Small intestine (tissue), 7 donors: Measurements from ENCODE around the gene MYO18B. TPM values are rescaled to one million over a fixed set of nuclear protein-coding genes. Genes with fewer than 3 reads are reported as not detected.

Source experiments
- DNase-seq, 2 donors: peaks; one replicate each; pipeline versions ENCODE4 v3.0.0 to v3.0.0-alpha.2; 2013
- FAIRE-seq: peaks from 2 replicates; lab custom pipeline; 2012; peaks lifted over from hg19 to GRCh38; lab: Jason Lieb, UNC
- H3K27ac ChIP-seq, 3 donors: one replicate each; pipeline ENCODE4 v1.5.1; 2013; ENCODE audit warnings: low read length in 2 of 3, mild to moderate bottlenecking in 2 of 3, control low read depth in 1 of 3, inconsistent platforms in 1 of 3, low read depth in 1 of 3, moderate library complexity in 1 of 3
- H3K27me3 ChIP-seq, 3 donors: one replicate each; pipeline ENCODE4 v1.6.1; 2013; ENCODE audit warnings: low read length in 3 of 3, inconsistent platforms in 1 of 3; ENCODE audit not compliant: control insufficient read depth in 3 of 3, insufficient read depth in 3 of 3
- H3K36me3 ChIP-seq, 3 donors: one replicate each; pipeline ENCODE4 v1.6.1; 2013; ENCODE audit warnings: low read length in 3 of 3, inconsistent platforms in 1 of 3, low read depth in 1 of 3, mild to moderate bottlenecking in 1 of 3, moderate library complexity in 1 of 3; ENCODE audit not compliant: control insufficient read depth in 3 of 3, insufficient read depth in 2 of 3
- H3K4me1 ChIP-seq, 3 donors: one replicate each; pipeline ENCODE4 v1.6.1; 2013; ENCODE audit warnings: low read length in 2 of 3, inconsistent platforms in 1 of 3, low read depth in 1 of 3, mild to moderate bottlenecking in 1 of 3, moderate library complexity in 1 of 3; ENCODE audit not compliant: control insufficient read depth in 3 of 3, insufficient read depth in 2 of 3
- H3K4me3 ChIP-seq, 3 donors: one replicate each; pipeline ENCODE4 v1.5.1; 2013; ENCODE audit warnings: low read length in 3 of 3, control low read depth in 1 of 3, inconsistent platforms in 1 of 3, low read depth in 1 of 3, mild to moderate bottlenecking in 1 of 3, moderate library complexity in 1 of 3
- H3K9me3 ChIP-seq, 2 donors: one replicate each; pipeline ENCODE4 v1.6.1; 2013; ENCODE audit warnings: low read depth in 1 of 2, low read length in 1 of 2; ENCODE audit not compliant: control insufficient read depth in 2 of 2, insufficient read depth in 1 of 2
- WGBS, 3 donors: extraction: QIAGEN DNeasy Blood & Tissue Kit; methylation state at CpG; one replicate each; pipeline ENCODE4 v1.1.7; 2013; 5-methylcytosine and 5-hydroxymethylcytosine counted together
- polyA plus RNA-seq, 4 donors: library from polyadenylated mRNA; stranded (reverse) in 3 of 4; unstranded in 1 of 4; fragments of 200-250 nt in 3 of 4; fragments of 120-200 nt in 1 of 4; gene quantifications; one replicate each; pipeline versions ENCODE4 v1.2.1 to v1.2.3, GENCODE V29; 2013
- donor health status: healthy with polysubstance abuse.
- donor health status: control.
- donor health status: control.
- donor health status: Bipolar disorder and iron deficiency.
- donor health status: healthy.

MYO18B gene
- polyA plus RNA-seq, 4 donors = 0.01 to 1.1 (median 0.37) TPM

GRCh38 chr22:25829808-25830777 lies 88.1 kb downstream of the MYO18B start:
- no peak for FAIRE-seq
- Histone ChIP-seq H3K27me3 (no peaks in the 10 kb centered on the region), H3K4me1 (no peaks in the 10 kb centered on the region), H3K36me3 (no peaks in the 10 kb centered on the region), H3K27ac (no peak overlapping the region), H3K9me3 (no peaks in the 10 kb centered on the region), H3K4me3 (no peak overlapping the region)
- no peak for DNase-seq
- 83 to 87% (median 84%) methylated on average over 11 of the region's 11 CpGs for WGBS, 3 donors

GRCh38 chr22:25833091-25833490 lies 91.1 kb downstream of the MYO18B start:
- WGBS, 3 donors = 55 to 73% (median 59%) methylated on average over 5 of the region's 5 CpGs
- FAIRE-seq = no peak
- H3K27ac ChIP-seq = no peak overlapping the region

GRCh38 chr22:25833676-25834075 lies 91.7 kb downstream of the MYO18B start:
- DNase-seq (no peak), FAIRE-seq (no peak)
- no peak overlapping the region for H3K27ac ChIP-seq
- 79 to 93% (median 89%) methylated on average over 2 of the region's 2 CpGs for WGBS, 3 donors
- no peaks in the 10 kb centered on the region for H3K4me1 ChIP-seq
- H3K9me3 ChIP-seq = no peaks in the 10 kb centered on the region
- peaks cover 0 to 3% (median 0%) of the 10 kb centered on the region in 3 donors for H3K27me3 ChIP-seq
- H3K36me3 ChIP-seq = no peaks in the 10 kb centered on the region
- no peak overlapping the region for H3K4me3 ChIP-seq

More at GRCh38 chr22:25833091-25833490, 91.1 kb downstream of the MYO18B start:
- H3K27me3 ChIP-seq = peaks cover 0 to 3% (median 0%) of the 10 kb centered on the region in 3 donors
- H3K4me3 ChIP-seq = no peak overlapping the region
- no peaks in the 10 kb centered on the region for H3K36me3 ChIP-seq
- no peaks in the 10 kb centered on the region for H3K4me1 ChIP-seq
- DNase-seq = no peak
- H3K9me3 ChIP-seq = no peaks in the 10 kb centered on the region

- H3K4me1 ChIP-seq = no peaks in the 10 kb centered on the region
- H3K27ac ChIP-seq = no peak overlapping the region
- DNase-seq (no peak), FAIRE-seq (no peak)
- no peaks in the 10 kb centered on the region for H3K9me3 ChIP-seq
- H3K4me3 ChIP-seq = no peak overlapping the region
- no peaks in the 10 kb centered on the region for H3K36me3 ChIP-seq
- 71 to 74% (median 73%) methylated on average over 4 of the region's 4 CpGs for WGBS, 3 donors
- peaks cover 0 to 3% (median 0%) of the 10 kb centered on the region in 3 donors for H3K27me3 ChIP-seq
Observed at GRCh38 chr22:25834490-25834889, 92.5 kb downstream of the MYO18B start.

- Histone ChIP-seq H3K27ac (no peak overlapping the region), H3K36me3 (no peaks in the 10 kb centered on the region), H3K4me1 (no peaks in the 10 kb centered on the region), H3K27me3 (peaks cover 0 to 3% (median 0%) of the 10 kb centered on the region in 3 donors), H3K4me3 (no peak overlapping the region), H3K9me3 (no peaks in the 10 kb centered on the region)
- FAIRE-seq = no peak
- DNase-seq = no peak
- 54 to 78% (median 60%) methylated on average over 7 of the region's 7 CpGs for WGBS, 3 donors
Observed at GRCh38 chr22:25835348-25835747, 93.4 kb downstream of the MYO18B start.

GRCh38 chr22:25837288-25837900 lies 95.4 kb downstream of the MYO18B start:
- Histone ChIP-seq H3K27me3 (peaks cover 0 to 3% (median 0%) of the 10 kb centered on the region in 3 donors), H3K4me1 (no peaks in the 10 kb centered on the region), H3K36me3 (no peaks in the 10 kb centered on the region), H3K27ac (no peak overlapping the region), H3K9me3 (no peaks in the 10 kb centered on the region), H3K4me3 (no peak overlapping the region)
- FAIRE-seq = no peak
- WGBS, 3 donors = 72 to 76% (median 74%) methylated on average over 9 of the region's 9 CpGs
- DNase-seq = no peak

GRCh38 chr22:25838960-25839741 lies 97.2 kb downstream of the MYO18B start:
- Histone ChIP-seq H3K4me1 (no peaks in the 10 kb centered on the region), H3K27ac (no peak overlapping the region), H3K36me3 (no peaks in the 10 kb centered on the region), H3K9me3 (no peaks in the 10 kb centered on the region), H3K27me3 (peaks cover 0 to 3% (median 0%) of the 10 kb centered on the region in 3 donors), H3K4me3 (no peak overlapping the region)
- DNase-seq (no peak), FAIRE-seq (no peak)
- 77 to 82% (median 80%) methylated on average over 12 of the region's 12 CpGs for WGBS, 3 donors

- DNase-seq (no peak), FAIRE-seq (no peak)
- Histone ChIP-seq H3K4me3 (no peak overlapping the region), H3K4me1 (no peaks in the 10 kb centered on the region), H3K36me3 (no peaks in the 10 kb centered on the region), H3K9me3 (no peaks in the 10 kb centered on the region), H3K27ac (no peak overlapping the region), H3K27me3 (peaks cover 0 to 3% (median 0%) of the 10 kb centered on the region in 3 donors)
- 64 to 75% (median 67%) methylated on average over 6 of the region's 6 CpGs for WGBS, 3 donors
Observed at GRCh38 chr22:25839755-25840154, 97.8 kb downstream of the MYO18B start.
